ENCODE data around the gene ATP2A1. TPM values are rescaled to one million over a fixed set of nuclear protein-coding genes. Genes with fewer than 3 reads are reported as not detected.

ATP2A1 gene
- total and polyA plus RNA-seq, 7 donors = 0.36 to 1.6 (median 0.85) TPM; not detected in 3

- no peak for DNase-seq
- peaks cover 0 to 54% (median 25%) of the 10 kb centered on the region in 4 donors for H3K36me3 ChIP-seq
These were observed 38.8 kb downstream of the ATP2A1 start for GRCh38 chr16:28917095-28917494.

DNA sequence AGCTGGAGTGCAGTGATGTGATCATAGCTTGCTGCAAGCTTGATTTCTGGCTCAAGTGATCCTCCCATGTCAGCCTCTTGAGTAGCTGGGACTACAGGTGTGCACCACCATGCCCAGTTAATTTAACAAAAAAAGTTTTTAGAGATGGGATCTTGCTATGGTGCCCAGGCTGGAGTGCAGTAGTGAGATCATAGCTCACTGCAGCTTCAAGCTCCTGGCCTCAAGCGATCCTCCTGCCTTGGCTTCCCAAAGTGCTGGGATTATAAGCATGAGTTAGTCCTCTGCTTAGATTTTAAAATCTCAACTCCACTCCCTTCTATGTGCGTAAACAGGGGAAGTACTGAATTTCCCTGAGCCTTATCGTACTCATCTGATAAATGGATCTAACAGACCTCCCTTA, 40.4 kb downstream of the ATP2A1 start:
- no peak overlapping the region for H3K4me3 ChIP-seq
- no peaks in the 10 kb centered on the region for H3K27me3 ChIP-seq
- H3K4me1 ChIP-seq = no peaks in the 10 kb centered on the region
- H3K27ac ChIP-seq = no peak overlapping the region
- intact Hi-C loops (cut with DNase I) = no loop called here
- 98% methylated on average over 3 of the region's 3 CpGs for WGBS, 2 donors
- TF ChIP-seq EP300 (IDR thresholded peaks at IDR 0.05) (no peak), CTCF (IDR thresholded peaks at IDR 0.05) (no peak), POLR2A (IDR thresholded peaks at IDR 0.05) (no peak), POLR2AphosphoS5 (IDR thresholded peaks at IDR 0.05) (no peak)
- H3K36me3 ChIP-seq = peaks cover 0 to 45% (median 23%) of the 10 kb centered on the region in 4 donors
- DNase-seq = no peak
- H3K9me3 ChIP-seq = no peaks in the 10 kb centered on the region

More at GRCh38 chr16:28917095-28917494, 38.8 kb downstream of the ATP2A1 start:
- 93 to 94% methylated on average over 7 of the region's 7 CpGs for WGBS, 2 donors
- no peaks in the 10 kb centered on the region for H3K4me1 ChIP-seq
- no peaks in the 10 kb centered on the region for H3K9me3 ChIP-seq
- H3K27me3 ChIP-seq = no peaks in the 10 kb centered on the region
- intact Hi-C loops (cut with DNase I) = no loop called here
- H3K4me3 ChIP-seq = no peak overlapping the region
- no peak overlapping the region for H3K27ac ChIP-seq
- no peak for TF ChIP-seq POLR2A (IDR thresholded peaks at IDR 0.05)
- TF ChIP-seq CTCF (IDR thresholded peaks at IDR 0.05) = no peak
- TF ChIP-seq POLR2AphosphoS5 (IDR thresholded peaks at IDR 0.05) = no peak
- no peak for TF ChIP-seq EP300 (IDR thresholded peaks at IDR 0.05)

- H3K27ac ChIP-seq = no peak overlapping the region
- TF ChIP-seq POLR2A (IDR thresholded peaks at IDR 0.05) (no peak), POLR2AphosphoS5 (IDR thresholded peaks at IDR 0.05) (no peak), EP300 (IDR thresholded peaks at IDR 0.05) (no peak), CTCF (IDR thresholded peaks at IDR 0.05) (no peak)
- intact Hi-C loops (cut with DNase I) = loop anchor here (5.0 kb wide), 1 partner anchor 41 kb away; no protein-coding TSS in a partner anchor
- no peak overlapping the region for H3K4me3 ChIP-seq
- WGBS, 2 donors = 42 to 59% methylated on average over 3 of the region's 3 CpGs
- DNase-seq = no peak
- no peaks in the 10 kb centered on the region for H3K27me3 ChIP-seq
- H3K36me3 ChIP-seq = peaks cover 0 to 18% (median 8%) of the 10 kb centered on the region in 4 donors
- H3K4me1 ChIP-seq = peaks cover 0 to 12% (median 9%) of the 10 kb centered on the region in 4 donors
- no peaks in the 10 kb centered on the region for H3K9me3 ChIP-seq
These were observed 44.9 kb downstream of the ATP2A1 start for GRCh38 chr16:28923231-28923587.

GRCh38 chr16:28923652-28924398, 45.5 kb downstream of the ATP2A1 start:
- intact Hi-C loops (cut with DNase I) = loop anchor here (5.0 kb wide), 1 partner anchor 42 kb away; no protein-coding TSS in a partner anchor
- no peak for DNase-seq
- H3K4me3 ChIP-seq = peak overlapping the region in 2 of 4 donors; percentile 61 to 83
- peaks cover 0 to 12% (median 7%) of the 10 kb centered on the region in 4 donors for H3K36me3 ChIP-seq
- peaks cover 0 to 12% (median 9%) of the 10 kb centered on the region in 4 donors for H3K4me1 ChIP-seq
- no peaks in the 10 kb centered on the region for H3K9me3 ChIP-seq
- no peak for TF ChIP-seq POLR2A (IDR thresholded peaks at IDR 0.05)
- TF ChIP-seq POLR2AphosphoS5 (IDR thresholded peaks at IDR 0.05) = no peak
- no peak for TF ChIP-seq CTCF (IDR thresholded peaks at IDR 0.05)
- no peak for TF ChIP-seq EP300 (IDR thresholded peaks at IDR 0.05)
- H3K27ac ChIP-seq = peak overlapping the region; percentile 89 to 98 (median 98)
- WGBS, 2 donors = 16 to 48% methylated on average over 13 of the region's 13 CpGs
- no peaks in the 10 kb centered on the region for H3K27me3 ChIP-seq
